Kidney (tissue), 14 donors: ENCODE data around the gene TYK2. TPM values are rescaled to one million over a fixed set of nuclear protein-coding genes. Genes with fewer than 3 reads are reported as not detected.
"Not testable (repeated sequence)": the region's sequence is repeated elsewhere in the genome, so short reads cannot be mapped to it uniquely, and the experiment has no call there.

Experiments
- DNase-seq, 5 donors: peaks; one replicate each; pipeline ENCODE4 v3.0.0-alpha.2; 2013 to 2020
- FAIRE-seq: peaks from 2 replicates; lab custom pipeline; 2012; peaks lifted over from hg19 to GRCh38; lab: Jason Lieb, UNC
- H3K27ac ChIP-seq, 2 donors: one replicate each; pipeline ENCODE4 v1.7.0; 2013; ENCODE audit warnings: low read depth in 2 of 2, low read length in 2 of 2, inconsistent platforms in 1 of 2
- H3K27me3 ChIP-seq: one replicate; pipeline ENCODE4 v1.7.1; 2013; ENCODE audit warnings: low read length, inconsistent platforms; ENCODE audit not compliant: control insufficient read depth, insufficient read depth
- H3K36me3 ChIP-seq, 3 donors: one replicate each; pipeline versions ENCODE4 v1.7.0 to v1.7.1; 2013; ENCODE audit warnings: low read length in 3 of 3, control low read depth in 1 of 3, inconsistent platforms in 1 of 3; ENCODE audit not compliant: insufficient read depth in 3 of 3, control insufficient read depth in 2 of 3
- H3K4me1 ChIP-seq, 3 donors: one replicate each; pipeline versions ENCODE4 v1.7.0 to v1.7.1; 2013; ENCODE audit warnings: low read length in 3 of 3, inconsistent platforms in 1 of 3, low read depth in 1 of 3; ENCODE audit not compliant: control insufficient read depth in 2 of 3, insufficient read depth in 2 of 3
- H3K4me3 ChIP-seq, 3 donors: one replicate each; pipeline versions ENCODE4 v1.7.0 to v1.8.1; 2013; ENCODE audit warnings: low read length in 3 of 3, control low read depth in 1 of 3, inconsistent platforms in 1 of 3
- H3K9ac ChIP-seq, 3 donors: one replicate each; pipeline versions ENCODE4 v1.7.0 to v1.7.1; 2013; ENCODE audit warnings: low read length in 3 of 3, control low read depth in 1 of 3, inconsistent platforms in 1 of 3
- H3K9me3 ChIP-seq, 3 donors: one replicate each; pipeline versions ENCODE4 v1.7.0 to v1.7.1; 2013; ENCODE audit warnings: low read length in 3 of 3, control low read depth in 1 of 3, inconsistent platforms in 1 of 3; ENCODE audit not compliant: control insufficient read depth in 2 of 3, insufficient read depth in 1 of 3
- CTCF ChIP-seq: IDR thresholded peaks from 3 replicates; pipeline ENCODE4 v1.5.1; 2012; ENCODE audit warnings: mild to moderate bottlenecking, moderate library complexity, borderline replicate concordance; ENCODE audit not compliant: insufficient read depth; ENCODE audit errors: extremely low read depth
- intact Hi-C: fragments of 100-400 bp; cut with DNase I; formaldehyde crosslinking; loops from one replicate; pipeline ENCODE4 v1.11.1; 2022
- polyA plus RNA-seq: library from polyadenylated mRNA; stranded (reverse); fragments of 350-450 nt; fragmentation: Illumina TruSeq; extraction: RNeasy Lipid Tissue Mini Kit (QIAGEN cat#74804); gene quantifications from one replicate; pipeline ENCODE4 v1.2.3, GENCODE V29; 2014; ENCODE audit warnings: low read depth, low replicate concordance; ENCODE audit not compliant: insufficient read depth
- total RNA-seq: library from RNA; stranded (reverse); fragmentation: NEBNext Ultra II Directional; extraction: Animal tissue kit (Norgen Biotek cat#: 25700); gene quantifications from one replicate; pipeline ENCODE4 v1.2.1, GENCODE V29; 2021
- donor health status: control.
- donor health status: control.
- donor health status: control.
- donor health status: control.
- donor health status: control.
- donor health status: DM: yes; HTN: yes; CAD: no.
- donor health status: Normal renal cell carcinoma (clear cell type).

TYK2 gene
- total and polyA plus RNA-seq, 2 donors from 2014 or later: 127 to 131 TPM

DNA sequence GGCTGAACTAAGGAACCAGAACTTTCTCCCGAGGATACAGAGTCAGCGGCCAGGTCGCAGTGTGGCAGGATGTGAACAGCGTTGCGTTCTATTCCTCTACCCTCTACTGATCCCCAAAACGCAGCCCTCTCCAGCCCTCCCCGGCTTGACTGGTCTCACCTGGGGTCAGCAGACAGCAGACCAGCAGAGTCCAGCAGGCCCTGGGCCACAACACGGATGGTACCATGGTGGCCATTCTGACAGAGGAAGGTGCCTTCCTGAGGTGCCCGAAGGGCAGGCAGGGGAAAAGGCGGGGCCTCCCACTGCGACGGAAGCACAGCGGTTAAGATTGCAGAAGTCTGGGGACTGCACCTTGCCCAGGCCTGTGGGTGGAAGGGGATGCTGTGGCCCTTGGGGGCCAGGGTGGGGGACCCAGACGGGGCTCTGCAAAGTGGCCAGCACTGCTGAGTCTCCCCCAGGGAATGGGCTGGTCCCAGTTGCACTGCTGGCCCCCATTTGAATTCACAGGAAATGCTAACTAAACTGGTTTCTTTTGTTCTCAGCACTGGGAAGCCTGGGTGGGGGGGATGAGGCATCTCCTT, 40.9 kb downstream of the TYK2 start, which contains the start of gene ICAM3:
TSS of gene ICAM3 (minus strand) at position 245 of the 581 bp plus-strand sequence. CDS start at position 235, 10 bp downstream.
- Histone ChIP-seq H3K27ac (no peak within 1 kb of the TSS), H3K9me3 (no peaks in the 10 kb centered on the region), H3K4me1 (peaks cover 0 to 2% (median 0%) of the 10 kb centered on the region in 3 donors), H3K4me3 (peak within 1 kb of the TSS in 1 of 3 donors; percentile 23), H3K9ac (no peak within 1 kb of the TSS), H3K36me3 (no peaks in the 10 kb centered on the region), H3K27me3 (no peaks in the 10 kb centered on the region)
- intact Hi-C loops: no loop called here
- DNase-seq: no peak
- no peak for FAIRE-seq
- TF ChIP-seq CTCF: no peak

DNA sequence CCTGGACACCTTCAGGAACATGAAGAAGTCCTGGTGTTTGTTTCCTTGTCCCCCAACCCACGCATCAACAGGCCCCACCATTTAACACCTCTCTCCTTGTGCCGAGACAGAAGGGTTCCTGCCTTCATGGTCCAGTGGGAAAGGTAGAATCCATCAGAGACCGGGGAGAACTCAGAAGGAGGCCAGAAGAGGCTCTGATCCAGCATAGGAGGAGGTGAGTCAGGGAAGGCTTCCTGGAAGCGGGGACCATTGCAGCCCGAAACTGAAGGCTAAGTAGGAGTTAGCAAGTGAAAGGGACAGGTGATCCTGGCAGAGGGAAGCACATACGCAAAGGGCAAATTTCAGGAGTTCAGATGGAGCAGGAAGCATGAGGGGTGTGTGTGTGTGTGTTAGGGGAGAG, 41.4 kb downstream of the TYK2 start:
- intact Hi-C loops: no loop called here
- TF ChIP-seq CTCF: no peak
- Histone ChIP-seq H3K9ac (no peak overlapping the region), H3K27ac (no peak overlapping the region), H3K4me3 (peak overlapping the region in 1 of 3 donors; percentile 23), H3K9me3 (no peaks in the 10 kb centered on the region), H3K27me3 (no peaks in the 10 kb centered on the region), H3K4me1 (peaks cover 0 to 7% (median 0%) of the 10 kb centered on the region in 3 donors), H3K36me3 (no peaks in the 10 kb centered on the region)
- DNase-seq (no peak), FAIRE-seq (no peak)

GRCh38 chr19:10336725-10337124, 43.6 kb downstream of the TYK2 start:
- H3K9ac ChIP-seq, intact Hi-C loops, H3K9me3 ChIP-seq, H3K27me3 ChIP-seq, H3K36me3 ChIP-seq, H3K27ac ChIP-seq, FAIRE-seq, DNase-seq, H3K4me3 ChIP-seq: not testable (repeated sequence)
- H3K4me1 ChIP-seq: peaks cover 0 to 21% (median 6%) of the 10 kb centered on the region in 3 donors

DNA sequence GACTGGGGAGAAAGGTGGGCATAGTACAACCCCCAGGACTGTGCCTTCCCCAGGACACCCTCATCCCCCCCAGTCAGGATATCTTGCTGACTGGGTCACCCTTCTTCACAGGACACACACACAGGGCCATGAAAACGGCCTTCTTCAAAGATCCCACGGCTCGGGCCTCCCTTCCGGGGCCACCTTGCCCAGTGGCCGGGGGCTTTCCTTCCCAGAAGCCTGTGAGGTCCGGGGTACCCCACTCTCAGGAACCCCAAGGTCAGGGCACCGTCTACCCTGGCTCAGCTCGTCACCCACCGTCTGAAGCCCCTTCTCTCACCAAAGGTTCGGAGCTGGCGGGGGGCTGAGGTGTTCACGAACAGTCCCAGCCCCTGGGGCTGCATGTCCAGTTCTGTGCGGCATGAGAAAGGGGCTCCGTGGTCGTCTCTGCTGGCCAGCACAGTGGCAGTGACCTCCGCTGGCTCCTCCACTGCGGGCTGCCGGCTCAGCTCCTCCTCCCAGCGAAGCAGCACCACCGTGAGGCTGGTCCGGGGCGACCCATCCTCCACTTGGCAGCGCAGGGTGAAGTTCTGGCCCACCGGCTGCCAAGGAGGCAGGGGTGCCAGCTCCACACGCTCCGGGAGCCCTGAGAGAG, 44.9 kb downstream of the TYK2 start:
- peaks cover 0 to 21% (median 6%) of the 10 kb centered on the region in 3 donors for H3K4me1 ChIP-seq
- no peak for TF ChIP-seq CTCF
- H3K9ac ChIP-seq: no peak overlapping the region
- H3K27me3 ChIP-seq: no peaks in the 10 kb centered on the region
- peak overlapping the region in 1 of 3 donors; percentile 98 for H3K4me3 ChIP-seq
- DNase-seq (peak in 1 of 5 donors; percentile 65), FAIRE-seq (no peak)
- H3K36me3 ChIP-seq: peaks cover 0 to under 1% (median 0%) of the 10 kb centered on the region in 3 donors
- H3K9me3 ChIP-seq: no peaks in the 10 kb centered on the region
- H3K27ac ChIP-seq: no peak overlapping the region
- intact Hi-C loops: no loop called here
